GM21619 (cell line): ENCODE data around the gene CNTNAP2.
"Not testable (repeated sequence)": the region's sequence is repeated elsewhere in the genome, so short reads cannot be mapped to it uniquely, and the experiment has no call there.

Experiments used
- ATAC-seq: cut with Tn5 transposase; IDR thresholded peaks from one replicate; pipeline ENCODE4 v1.9.1; 2021; ENCODE audit not compliant: unreplicated experiment

Gene CNTNAP2

GRCh38 chr7:147593271-147594057 lies 1476.9 kb downstream of the CNTNAP2 start:
- no peak for ATAC-seq

GRCh38 chr7:147595042-147595441 lies 1478.4 kb downstream of the CNTNAP2 start:
- no peak for ATAC-seq

- ATAC-seq, result not testable (repeated sequence)
Observed at GRCh38 chr7:147598687-147599086, 1482.1 kb downstream of the CNTNAP2 start.

- ATAC-seq, result no peak
Observed at GRCh38 chr7:147605323-147605722, 1488.7 kb downstream of the CNTNAP2 start.

DNA sequence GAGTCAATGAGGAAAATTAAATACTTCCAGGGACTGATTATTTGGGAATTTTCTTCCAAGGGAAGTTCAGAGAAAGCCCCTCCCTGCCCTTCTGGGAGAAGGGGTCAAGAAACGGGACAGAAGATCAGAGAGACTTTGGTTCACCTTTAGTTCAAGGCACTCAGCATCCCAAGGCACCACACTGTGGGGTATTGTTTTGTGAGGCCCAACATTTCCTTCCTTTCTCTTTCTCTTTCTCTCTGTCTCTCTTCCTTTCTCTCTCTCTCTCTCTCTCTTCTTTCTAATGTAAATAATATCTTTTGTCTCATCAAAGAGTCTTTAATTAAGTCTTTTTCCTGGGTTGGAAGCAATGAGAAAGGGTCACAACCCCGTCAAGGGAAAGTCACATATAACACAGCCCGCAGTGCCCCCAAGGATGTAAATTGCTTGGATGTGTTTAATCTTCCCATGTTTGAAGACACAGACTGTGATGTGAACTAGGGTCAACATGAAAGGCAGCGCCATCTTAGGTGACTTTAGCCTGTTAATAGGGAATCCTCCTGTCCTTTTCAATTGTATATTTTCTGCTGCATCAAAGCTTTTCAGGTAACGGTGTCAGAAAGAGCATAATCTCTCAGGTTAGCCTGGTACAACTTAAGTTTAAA lies 1490.7 kb downstream of the CNTNAP2 start:
- no peak for ATAC-seq

DNA sequence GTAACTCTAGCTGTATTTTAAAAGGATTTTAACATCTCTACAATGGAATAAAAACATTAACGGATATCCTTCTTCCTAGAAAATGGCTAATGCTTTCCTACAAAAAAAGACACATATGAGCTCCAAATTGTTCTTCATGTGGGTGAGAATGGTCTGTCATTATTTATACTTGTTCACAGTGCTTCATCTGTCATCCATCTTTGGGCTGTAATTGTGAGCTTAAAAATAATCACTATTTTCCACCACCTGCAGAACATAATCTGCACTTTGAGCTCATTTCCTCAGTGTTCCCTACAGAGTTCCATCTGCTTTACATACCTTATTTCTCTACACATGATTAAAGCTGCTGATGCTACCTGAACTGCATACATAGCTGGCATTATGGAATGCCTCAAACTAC lies 1494.8 kb downstream of the CNTNAP2 start:
- no peak for ATAC-seq

GRCh38 chr7:147635288-147635687 lies 1518.7 kb downstream of the CNTNAP2 start:
- no peak for ATAC-seq

DNA sequence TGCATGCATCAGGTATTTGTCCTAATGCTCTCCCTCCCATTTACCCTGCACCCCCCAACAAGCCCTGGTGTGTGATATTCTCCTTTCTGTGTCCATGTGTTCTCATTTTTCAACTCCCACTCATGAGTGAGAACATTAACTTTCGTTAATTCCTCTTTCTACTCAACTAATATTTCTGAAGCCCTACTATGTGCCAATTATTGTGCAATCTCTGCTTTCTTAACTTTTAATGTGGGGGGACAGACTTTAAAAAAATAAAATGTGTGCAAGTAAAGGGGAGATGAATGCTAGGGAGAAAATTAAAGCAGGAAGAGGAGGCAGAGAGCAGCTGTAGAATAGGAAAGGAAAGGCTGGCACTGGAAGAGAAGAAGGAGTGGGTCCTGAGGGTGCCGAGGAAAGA lies 1520.0 kb downstream of the CNTNAP2 start:
- ATAC-seq, result no peak

DNA sequence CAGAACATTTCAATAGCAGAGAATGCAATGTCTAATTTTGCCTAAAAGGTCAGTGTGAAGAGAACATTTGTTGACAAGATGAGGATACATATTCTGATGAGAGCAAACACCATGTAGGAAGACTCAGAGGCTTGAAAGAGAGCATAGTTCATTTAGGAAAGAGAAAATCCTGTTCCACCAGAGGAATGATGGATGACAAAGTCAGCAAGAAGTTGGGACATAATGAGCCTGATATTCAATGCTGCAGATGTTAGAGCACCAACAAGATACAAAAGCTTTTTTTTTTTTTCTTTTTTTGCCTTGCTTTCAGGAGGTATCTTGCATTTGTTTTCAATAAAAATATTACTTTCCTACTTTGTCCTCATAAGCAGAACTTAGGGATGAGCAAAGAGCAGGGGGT lies 1522.0 kb downstream of the CNTNAP2 start:
- no peak for ATAC-seq

DNA sequence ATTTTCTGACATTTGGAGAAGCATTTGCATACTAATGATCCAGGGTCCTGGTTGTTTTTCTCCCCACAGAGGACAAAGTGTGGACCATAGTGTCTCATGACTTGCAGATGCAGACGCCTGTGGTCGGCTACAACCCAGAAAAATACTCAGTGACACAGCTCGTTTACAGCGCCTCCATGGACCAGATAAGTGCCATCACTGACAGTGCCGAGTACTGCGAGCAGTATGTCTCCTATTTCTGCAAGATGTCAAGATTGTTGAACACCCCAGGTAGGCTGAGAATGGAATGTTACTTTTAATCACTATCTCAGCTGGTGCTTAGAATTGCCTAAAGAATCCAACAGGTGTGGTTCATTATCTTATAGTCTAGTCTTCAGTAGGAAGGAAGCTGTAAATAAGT lies 1522.4 kb downstream of the CNTNAP2 start:
- no peak for ATAC-seq

DNA sequence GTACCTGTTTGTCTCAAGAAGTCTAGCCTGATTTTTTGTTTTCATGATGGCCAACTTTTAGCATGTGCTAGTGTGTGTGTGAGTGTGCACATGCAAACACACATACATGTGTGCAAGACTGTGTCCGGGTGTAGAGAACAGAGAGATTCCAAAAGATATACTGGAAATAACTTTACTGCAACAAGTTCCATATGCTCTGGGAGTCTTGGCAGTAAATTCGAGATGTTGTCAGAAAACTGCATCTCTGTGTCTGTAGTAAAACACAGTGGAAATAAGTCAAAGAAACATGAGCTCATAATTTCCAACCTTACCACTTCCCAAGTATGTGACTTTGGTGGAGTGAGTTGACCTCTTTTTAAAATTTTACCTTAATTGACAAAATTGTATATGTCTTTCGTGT lies 1523.2 kb downstream of the CNTNAP2 start:
- no peak for ATAC-seq

- no peak for ATAC-seq
Observed at GRCh38 chr7:147640821-147641220, 1524.2 kb downstream of the CNTNAP2 start.

- ATAC-seq, result no peak
Observed at GRCh38 chr7:147646568-147646967, 1530.0 kb downstream of the CNTNAP2 start.

DNA sequence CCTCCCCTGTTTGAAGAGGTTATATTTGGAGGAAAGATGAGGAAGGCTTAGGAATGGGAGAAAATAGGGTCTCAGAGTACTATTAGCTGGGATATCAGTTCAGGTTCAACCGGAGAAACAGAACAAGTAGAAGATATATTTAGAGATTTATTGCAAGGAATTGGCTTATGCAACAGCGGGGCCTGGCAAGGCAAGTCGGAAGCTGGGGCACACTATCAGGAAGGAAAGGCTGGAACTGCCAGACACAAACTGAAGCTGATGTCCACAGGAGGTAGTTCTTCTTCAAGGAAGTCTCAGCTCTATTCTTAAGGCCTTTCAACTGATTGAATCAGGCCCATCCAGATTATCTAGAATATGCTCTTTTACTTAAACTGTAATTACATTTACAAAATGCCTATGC lies 1534.4 kb downstream of the CNTNAP2 start:
- no peak for ATAC-seq

GRCh38 chr7:147651601-147652000 lies 1535.0 kb downstream of the CNTNAP2 start:
- ATAC-seq, result no peak

- no peak for ATAC-seq
Observed at GRCh38 chr7:147653456-147653855, 1536.9 kb downstream of the CNTNAP2 start.

GRCh38 chr7:147658392-147658967 lies 1541.9 kb downstream of the CNTNAP2 start:
- ATAC-seq, result no peak

- no peak for ATAC-seq
Observed at GRCh38 chr7:147659036-147659995, 1542.7 kb downstream of the CNTNAP2 start.

GRCh38 chr7:147664541-147664940 lies 1547.9 kb downstream of the CNTNAP2 start:
- no peak for ATAC-seq

- no peak for ATAC-seq
Observed at GRCh38 chr7:147670759-147671158, 1554.2 kb downstream of the CNTNAP2 start.

DNA sequence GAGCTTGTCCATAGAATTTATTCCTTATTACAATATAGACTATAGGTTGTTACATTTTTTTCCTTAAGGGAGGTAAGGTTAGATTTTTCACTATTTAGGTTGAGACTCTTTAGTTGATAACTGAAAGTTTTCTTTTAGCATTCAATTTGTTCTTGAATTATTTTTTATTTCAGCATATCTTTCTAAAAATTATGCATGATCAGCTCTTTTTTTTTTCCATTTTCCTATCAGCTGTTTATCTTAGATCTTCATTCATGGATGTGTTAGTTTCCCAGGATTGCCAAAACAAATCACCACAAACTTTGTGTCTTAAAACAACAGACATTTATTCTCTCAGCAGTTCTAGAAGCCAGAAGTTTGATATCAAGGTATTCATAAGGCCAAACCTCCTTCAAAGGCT lies 1558.1 kb downstream of the CNTNAP2 start:
- ATAC-seq, result no peak
